SK-N-SH (cell line): Measurements from ENCODE around the gene HINT3. TPM values are rescaled to one million over a fixed set of nuclear protein-coding genes. Genes with fewer than 3 reads are reported as not detected.

ENCODE experiments used
- CTCF ChIA-PET: fragments of 300-600, 350-600 bp; formaldehyde crosslinking; extraction: SDS; loops from one replicate; lab custom pipeline; 2021; lab: Yijun Ruan, JAX
- POLR2A ChIA-PET: fragments of 350-600 bp; sonication (Branson Sonifier 250); formaldehyde crosslinking; extraction: SDS; loops from one replicate; lab custom pipeline; 2020; ENCODE audit warnings: antibody characterized with exemption, inconsistent platforms; lab: Yijun Ruan, JAX
- DNase-seq: peaks from one replicate; pipeline ENCODE4 v3.0.0; 2012
- H2AFZ ChIP-seq: fragments of 200-600 bp; sonication (generic); 2 replicates; pipeline ENCODE4 v1.8.1; 2016; ENCODE audit warnings: antibody characterized with exemption, mild to moderate bottlenecking, low read depth
- H3F3A ChIP-seq: fragments of 200-600 bp; sonication (generic); replicated peaks from 2 replicates; pipeline ENCODE3; 2016; ENCODE audit warnings: antibody characterized with exemption, mild to moderate bottlenecking; ENCODE audit not compliant: insufficient read depth
- H3K27ac ChIP-seq, 2 experiments: fragments of 200-500 bp in 1 of 2; fragments of 200-600 bp in 1 of 2; sonication (Bioruptor generic) in 1 of 2; sonication (generic), shearing (Covaris generic) in 1 of 2; 2 replicates each; pipeline versions ENCODE4 v1.5.1 to v1.6.1; 2014 to 2016; ENCODE audit warnings: low read depth in 2 of 2, inconsistent platforms in 1 of 2, low read length in 1 of 2, mild to moderate bottlenecking in 1 of 2, mixed read lengths in 1 of 2
- H3K27me3 ChIP-seq: fragments of 200-600 bp; sonication (generic), shearing (Covaris generic); 2 replicates; pipeline ENCODE4 v1.6.1; 2016; ENCODE audit warnings: mixed run types; ENCODE audit not compliant: insufficient read depth
- H3K36me3 ChIP-seq, 2 experiments: fragments of 200-500 bp in 1 of 2; fragments of 200-600 bp in 1 of 2; sonication (Bioruptor generic) in 1 of 2; sonication (generic) in 1 of 2; replicated peaks in 1 of 2; 2 replicates each; pipeline versions ENCODE3 to v1.5.1; 2014 to 2016; ENCODE audit warnings: low read length in 1 of 2, mild to moderate bottlenecking in 1 of 2; ENCODE audit not compliant: insufficient read depth in 2 of 2, control insufficient read depth in 1 of 2
- H3K4me1 ChIP-seq, 2 experiments: fragments of 200-500 bp in 1 of 2; fragments of 200-600 bp in 1 of 2; sonication (Bioruptor generic) in 1 of 2; sonication (generic), shearing (Covaris generic) in 1 of 2; 2 replicates each; pipeline versions ENCODE4 v1.5.1 to v1.6.1; 2014 to 2016; ENCODE audit warnings: low read depth in 1 of 2, low read length in 1 of 2, mixed run types in 1 of 2; ENCODE audit not compliant: insufficient read depth in 2 of 2, control insufficient read depth in 1 of 2
- H3K4me2 ChIP-seq: fragments of 200-600 bp; sonication (generic), shearing (Covaris generic); 2 replicates; pipeline ENCODE4 v1.6.1; 2017; ENCODE audit warnings: mixed run types
- H3K4me3 ChIP-seq, 2 experiments: fragments of 200-500 bp in 1 of 2; fragments of 200-600 bp in 1 of 2; sonication (Bioruptor generic) in 1 of 2; sonication (generic), shearing (Covaris generic) in 1 of 2; 2 replicates each; pipeline versions ENCODE4 v1.5.1 to v1.8.1; 2014 to 2016; ENCODE audit warnings: low read depth in 2 of 2, inconsistent platforms in 1 of 2, low read length in 1 of 2, mild to moderate bottlenecking in 1 of 2, mixed read lengths in 1 of 2, moderate library complexity in 1 of 2
- H3K79me2 ChIP-seq: fragments of 200-600 bp; sonication (generic); 2 replicates; pipeline ENCODE4 v1.8.1; 2017; ENCODE audit warnings: mild to moderate bottlenecking; ENCODE audit not compliant: insufficient read depth
- H3K9ac ChIP-seq: fragments of 200-600 bp; sonication (generic); 2 replicates; pipeline ENCODE4 v1.6.1; 2017; ENCODE audit warnings: mixed run types
- H3K9me2 ChIP-seq: fragments of 200-600 bp; sonication (generic); 2 replicates; pipeline ENCODE4 v1.6.1; 2017; ENCODE audit warnings: mixed run types
- H3K9me3 ChIP-seq: fragments of 200-600 bp; sonication (generic); 2 replicates; pipeline ENCODE4 v1.6.1; 2017; ENCODE audit warnings: mixed run types, mild to moderate bottlenecking, moderate library complexity
- H4K20me1 ChIP-seq: fragments of 200-600 bp; sonication (generic); 2 replicates; pipeline ENCODE4 v1.6.1; 2017; ENCODE audit warnings: mild to moderate bottlenecking, mixed run types; ENCODE audit not compliant: insufficient read depth
- CHD2 ChIP-seq: fragments of 150-350 bp; IDR thresholded peaks from 2 replicates; pipeline ENCODE4 v1.6.1; 2018; ENCODE audit warnings: low read length; ENCODE audit not compliant: partially characterized antibody
- ELF1 ChIP-seq: IDR thresholded peaks from 2 replicates; pipeline ENCODE4 v1.4.0; 2012
- EP300 ChIP-seq, 2 experiments: IDR thresholded peaks; 2 replicates each; pipeline versions ENCODE4 v1.4.0 to v1.6.1; 2012; ENCODE audit warnings: borderline replicate concordance in 1 of 2, low read depth in 1 of 2, low read length in 1 of 2
- EZH2phosphoT487 ChIP-seq: fragments of 200-600 bp; sonication (generic); IDR thresholded peaks from 2 replicates; pipeline ENCODE4 v1.6.1; 2017; ENCODE audit warnings: low read depth, mixed run types, mild to moderate bottlenecking, antibody characterized with exemption, moderate library complexity, borderline replicate concordance
- FOXJ3 ChIP-seq: sonication (generic); formaldehyde crosslinking; IDR thresholded peaks from 2 replicates; pipeline ENCODE4 v1.5.1; 2020; ENCODE audit warnings: mild to moderate bottlenecking, missing genetic modification reagents
- FOXM1 ChIP-seq: IDR thresholded peaks from 2 replicates; pipeline ENCODE4 v1.4.0; 2012; ENCODE audit warnings: low read depth, mild to moderate bottlenecking
- GABPA ChIP-seq: IDR thresholded peaks from 2 replicates; pipeline ENCODE4 v1.4.0; 2012; ENCODE audit warnings: low read depth, mild to moderate bottlenecking
- GATA2 ChIP-seq: sonication (generic); formaldehyde crosslinking; IDR thresholded peaks from 2 replicates; pipeline ENCODE4 v1.5.0; 2020; ENCODE audit warnings: mild to moderate bottlenecking, missing genetic modification reagents
- MXI1 ChIP-seq: IDR thresholded peaks from 2 replicates; pipeline ENCODE4 v1.6.1; 2012; ENCODE audit warnings: mild to moderate bottlenecking, low read depth, low read length, improper control_type of control experiment
- NRF1 ChIP-seq: IDR thresholded peaks from 2 replicates; pipeline ENCODE4 v1.6.1; 2012; ENCODE audit warnings: low read depth, mild to moderate bottlenecking, low read length
- RAD21 ChIP-seq: IDR thresholded peaks from 2 replicates; pipeline ENCODE4 v1.6.1; 2012; ENCODE audit warnings: mild to moderate bottlenecking, low read length
- RCOR1 ChIP-seq: fragments of 150-350 bp; IDR thresholded peaks from 2 replicates; pipeline ENCODE4 v1.6.1; 2017; ENCODE audit warnings: antibody characterized with exemption, low read length
- SMC3 ChIP-seq: IDR thresholded peaks from 2 replicates; pipeline ENCODE4 v1.6.1; 2012; ENCODE audit warnings: low read depth, low read length, improper control_type of control experiment
- TAF1 ChIP-seq: IDR thresholded peaks from 2 replicates; pipeline ENCODE4 v1.6.1; 2012; ENCODE audit warnings: low read depth, mild to moderate bottlenecking, low read length, moderate library complexity, borderline replicate concordance
- TCF12 ChIP-seq: IDR thresholded peaks from 2 replicates; pipeline ENCODE4 v1.4.0; 2012
- USF1 ChIP-seq: IDR thresholded peaks from 2 replicates; pipeline ENCODE4 v1.4.0; 2012; ENCODE audit warnings: low read depth, borderline replicate concordance
- YY1 ChIP-seq: IDR thresholded peaks from 2 replicates; pipeline ENCODE4 v1.4.0; 2012; ENCODE audit warnings: low read depth, mild to moderate bottlenecking
- WGBS: methylation state at CpG from one replicate; pipeline ENCODE4 v1.1.6; 2017; ENCODE audit warnings: low lambda C conversion rate; 5-methylcytosine and 5-hydroxymethylcytosine counted together
- polyA plus RNA-seq, 3 experiments: library from polyadenylated mRNA; depleted of rRNA; stranded (reverse); fragments of >200 nt; gene quantifications; 2 replicates each; pipeline ENCODE4 v1.2.3, GENCODE V29; 2012
- TF ChIP-seq, protein P1 (sequence below): fragments of 150-350 bp; IDR thresholded peaks from 2 replicates; pipeline ENCODE4 v1.6.1; 2016; ENCODE audit warnings: mild to moderate bottlenecking, low read depth, low read length
- TF ChIP-seq, protein P2 (sequence below): IDR thresholded peaks from 2 replicates; pipeline ENCODE4 v1.4.0; 2012; ENCODE audit warnings: low read depth, borderline replicate concordance
- TF ChIP-seq, protein P3 (sequence below): IDR thresholded peaks from 2 replicates; pipeline ENCODE4 v1.6.1; 2012; ENCODE audit warnings: mild to moderate bottlenecking, low read depth, low read length, moderate library complexity

The HINT3 gene
- polyA plus RNA-seq, 1 of the 3 experiments (the other 2 are of a cell fraction) = 1.8 TPM

- Histone ChIP-seq H3F3A (peaks cover 9% of the 10 kb centered on the region), H3K4me3 (no peak overlapping the region), H3K9me2 (no peaks in the 10 kb centered on the region), H4K20me1 (no peaks in the 10 kb centered on the region), H3K27me3 (no peaks in the 10 kb centered on the region), H3K79me2 (no peaks in the 10 kb centered on the region), H3K9ac (no peak overlapping the region), H3K27ac (no peak overlapping the region), H2AFZ (no peak overlapping the region), H3K9me3 (no peaks in the 10 kb centered on the region), H3K4me2 (no peak overlapping the region), H3K36me3 (no peaks in the 10 kb centered on the region), H3K4me1 (peaks cover 0 to 8% of the 10 kb centered on the region in 2 experiments; a peak in 2 of 4 replicates)
- ChIA-PET POLR2A (no interaction called here), CTCF (interaction anchor here (0.8 kb wide), 1 partner anchor 8 kb away, joined by 3 read pairs; no protein-coding TSS in a partner anchor)
- no peak for DNase-seq
- WGBS = 72% methylated on average over 2 of the region's 2 CpGs
- no peak for TF ChIP-seq ELF1
- TF ChIP-seq EP300 (IDR thresholded peaks at IDR 0.05; ENCODE audit: borderline replicate concordance in 1 of 2, low read depth in 1 of 2, low read length in 1 of 2) = no peak
- TF ChIP-seq CHD2 = no peak
- TF ChIP-seq FOXM1 = no peak
- TF ChIP-seq, protein P1, sequence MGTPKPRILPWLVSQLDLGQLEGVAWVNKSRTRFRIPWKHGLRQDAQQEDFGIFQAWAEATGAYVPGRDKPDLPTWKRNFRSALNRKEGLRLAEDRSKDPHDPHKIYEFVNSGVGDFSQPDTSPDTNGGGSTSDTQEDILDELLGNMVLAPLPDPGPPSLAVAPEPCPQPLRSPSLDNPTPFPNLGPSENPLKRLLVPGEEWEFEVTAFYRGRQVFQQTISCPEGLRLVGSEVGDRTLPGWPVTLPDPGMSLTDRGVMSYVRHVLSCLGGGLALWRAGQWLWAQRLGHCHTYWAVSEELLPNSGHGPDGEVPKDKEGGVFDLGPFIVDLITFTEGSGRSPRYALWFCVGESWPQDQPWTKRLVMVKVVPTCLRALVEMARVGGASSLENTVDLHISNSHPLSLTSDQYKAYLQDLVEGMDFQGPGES = no peak
- no peak for TF ChIP-seq GABPA
- TF ChIP-seq EZH2phosphoT487 = no peak
- TF ChIP-seq USF1 = no peak
- TF ChIP-seq YY1 = no peak
Measured at GRCh38 chr6:125949069-125949468, 7.5 kb upstream of the HINT3 start.

DNA sequence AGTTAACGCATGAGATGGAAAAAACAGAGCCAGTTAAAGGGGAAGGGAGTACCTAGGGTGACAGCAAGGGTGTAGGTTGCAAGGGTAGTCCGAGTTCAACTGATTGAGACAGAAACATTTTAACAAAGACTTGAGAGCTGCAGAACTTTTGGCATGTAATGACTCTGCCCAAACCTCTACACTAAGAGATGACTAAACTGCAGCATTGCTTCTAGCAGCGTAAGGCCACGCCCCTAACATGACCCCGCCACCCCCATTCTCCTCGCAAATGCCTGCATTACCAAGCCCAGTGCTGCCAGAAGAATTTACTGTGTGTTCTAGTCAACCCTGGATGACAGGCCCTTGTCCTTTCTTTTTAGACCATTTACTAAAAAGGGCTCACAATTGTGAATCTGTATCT is 6.3 kb upstream of the HINT3 start:
- H3K79me2 ChIP-seq = no peaks in the 10 kb centered on the region
- H3F3A ChIP-seq = peaks cover 9% of the 10 kb centered on the region
- H3K4me2 ChIP-seq = no peak overlapping the region
- WGBS = 67% methylated on average over 6 of the region's 6 CpGs
- POLR2A ChIA-PET = no interaction called here
- H3K27me3 ChIP-seq = no peaks in the 10 kb centered on the region
- H4K20me1 ChIP-seq = no peaks in the 10 kb centered on the region
- no peak overlapping the region for H3K27ac ChIP-seq
- H3K9me2 ChIP-seq = no peaks in the 10 kb centered on the region
- no peak overlapping the region for H2AFZ ChIP-seq
- CTCF ChIA-PET = interaction anchor here (4.4 kb wide), 1 partner anchor 160 kb away, joined by 53 read pairs; the partner anchor contains the start of gene NCOA7
- no peak overlapping the region for H3K4me3 ChIP-seq
- H3K36me3 ChIP-seq = no peaks in the 10 kb centered on the region
- no peak for DNase-seq
- H3K4me1 ChIP-seq = peaks cover 0 to 8% of the 10 kb centered on the region in 2 experiments; a peak in 2 of 4 replicates
- no peaks in the 10 kb centered on the region for H3K9me3 ChIP-seq
- H3K9ac ChIP-seq = no peak overlapping the region
- TF ChIP-seq, protein P2, sequence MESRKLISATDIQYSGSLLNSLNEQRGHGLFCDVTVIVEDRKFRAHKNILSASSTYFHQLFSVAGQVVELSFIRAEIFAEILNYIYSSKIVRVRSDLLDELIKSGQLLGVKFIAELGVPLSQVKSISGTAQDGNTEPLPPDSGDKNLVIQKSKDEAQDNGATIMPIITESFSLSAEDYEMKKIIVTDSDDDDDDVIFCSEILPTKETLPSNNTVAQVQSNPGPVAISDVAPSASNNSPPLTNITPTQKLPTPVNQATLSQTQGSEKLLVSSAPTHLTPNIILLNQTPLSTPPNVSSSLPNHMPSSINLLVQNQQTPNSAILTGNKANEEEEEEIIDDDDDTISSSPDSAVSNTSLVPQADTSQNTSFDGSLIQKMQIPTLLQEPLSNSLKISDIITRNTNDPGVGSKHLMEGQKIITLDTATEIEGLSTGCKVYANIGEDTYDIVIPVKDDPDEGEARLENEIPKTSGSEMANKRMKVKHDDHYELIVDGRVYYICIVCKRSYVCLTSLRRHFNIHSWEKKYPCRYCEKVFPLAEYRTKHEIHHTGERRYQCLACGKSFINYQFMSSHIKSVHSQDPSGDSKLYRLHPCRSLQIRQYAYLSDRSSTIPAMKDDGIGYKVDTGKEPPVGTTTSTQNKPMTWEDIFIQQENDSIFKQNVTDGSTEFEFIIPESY = no peak
- TF ChIP-seq MXI1 = no peak
- no peak for TF ChIP-seq TAF1
- no peak for TF ChIP-seq YY1
- no peak for TF ChIP-seq NRF1
- no peak for TF ChIP-seq SMC3
- TF ChIP-seq FOXJ3 (CRISPR knock-in tag) = no peak
- TF ChIP-seq, protein P3, sequence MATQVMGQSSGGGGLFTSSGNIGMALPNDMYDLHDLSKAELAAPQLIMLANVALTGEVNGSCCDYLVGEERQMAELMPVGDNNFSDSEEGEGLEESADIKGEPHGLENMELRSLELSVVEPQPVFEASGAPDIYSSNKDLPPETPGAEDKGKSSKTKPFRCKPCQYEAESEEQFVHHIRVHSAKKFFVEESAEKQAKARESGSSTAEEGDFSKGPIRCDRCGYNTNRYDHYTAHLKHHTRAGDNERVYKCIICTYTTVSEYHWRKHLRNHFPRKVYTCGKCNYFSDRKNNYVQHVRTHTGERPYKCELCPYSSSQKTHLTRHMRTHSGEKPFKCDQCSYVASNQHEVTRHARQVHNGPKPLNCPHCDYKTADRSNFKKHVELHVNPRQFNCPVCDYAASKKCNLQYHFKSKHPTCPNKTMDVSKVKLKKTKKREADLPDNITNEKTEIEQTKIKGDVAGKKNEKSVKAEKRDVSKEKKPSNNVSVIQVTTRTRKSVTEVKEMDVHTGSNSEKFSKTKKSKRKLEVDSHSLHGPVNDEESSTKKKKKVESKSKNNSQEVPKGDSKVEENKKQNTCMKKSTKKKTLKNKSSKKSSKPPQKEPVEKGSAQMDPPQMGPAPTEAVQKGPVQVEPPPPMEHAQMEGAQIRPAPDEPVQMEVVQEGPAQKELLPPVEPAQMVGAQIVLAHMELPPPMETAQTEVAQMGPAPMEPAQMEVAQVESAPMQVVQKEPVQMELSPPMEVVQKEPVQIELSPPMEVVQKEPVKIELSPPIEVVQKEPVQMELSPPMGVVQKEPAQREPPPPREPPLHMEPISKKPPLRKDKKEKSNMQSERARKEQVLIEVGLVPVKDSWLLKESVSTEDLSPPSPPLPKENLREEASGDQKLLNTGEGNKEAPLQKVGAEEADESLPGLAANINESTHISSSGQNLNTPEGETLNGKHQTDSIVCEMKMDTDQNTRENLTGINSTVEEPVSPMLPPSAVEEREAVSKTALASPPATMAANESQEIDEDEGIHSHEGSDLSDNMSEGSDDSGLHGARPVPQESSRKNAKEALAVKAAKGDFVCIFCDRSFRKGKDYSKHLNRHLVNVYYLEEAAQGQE = no peak
- no peak for TF ChIP-seq GABPA
- no peak for TF ChIP-seq TCF12
- TF ChIP-seq RCOR1 = no peak
- TF ChIP-seq CHD2 = no peak
- TF ChIP-seq EZH2phosphoT487 = no peak
- TF ChIP-seq GATA2 (CRISPR knock-in tag) = no peak
- TF ChIP-seq RAD21 = no peak
